ENCODE data around the gene COL6A6. TPM values are rescaled to one million over a fixed set of nuclear protein-coding genes. Genes with fewer than 3 reads are reported as not detected.

The COL6A6 gene
- total and polyA plus RNA-seq, 10 donors, result 0.24 to 6.5 (median 0.94) TPM; not detected in 1

GRCh38 chr3:130509008-130509407 is 8.0 kb upstream of the COL6A6 start:
- DNase-seq, result no peak
- WGBS, 5 donors, result 52 to 68% (median 56%) methylated on average over 6 of the region's 6 CpGs
- Histone ChIP-seq H3K4me1 (no peaks in the 10 kb centered on the region), H3K36me3 (no peaks in the 10 kb centered on the region), H3K9me3 (no peaks in the 10 kb centered on the region), H3K27me3 (replicated peaks in 1 of 7) (peaks cover 0 to 6% (median 0%) of the 10 kb centered on the region in 7 donors), H3K4me3 (no peak overlapping the region), H3K27ac (no peak overlapping the region)
- intact Hi-C loops (cut with DNase I; ENCODE audit: low total_unique reads), result no loop called here
- no peak for TF ChIP-seq POLR2AphosphoS5 (IDR thresholded peaks at IDR 0.05)
- no peak for TF ChIP-seq POLR2A (IDR thresholded peaks at IDR 0.05)
- TF ChIP-seq, protein P1, sequence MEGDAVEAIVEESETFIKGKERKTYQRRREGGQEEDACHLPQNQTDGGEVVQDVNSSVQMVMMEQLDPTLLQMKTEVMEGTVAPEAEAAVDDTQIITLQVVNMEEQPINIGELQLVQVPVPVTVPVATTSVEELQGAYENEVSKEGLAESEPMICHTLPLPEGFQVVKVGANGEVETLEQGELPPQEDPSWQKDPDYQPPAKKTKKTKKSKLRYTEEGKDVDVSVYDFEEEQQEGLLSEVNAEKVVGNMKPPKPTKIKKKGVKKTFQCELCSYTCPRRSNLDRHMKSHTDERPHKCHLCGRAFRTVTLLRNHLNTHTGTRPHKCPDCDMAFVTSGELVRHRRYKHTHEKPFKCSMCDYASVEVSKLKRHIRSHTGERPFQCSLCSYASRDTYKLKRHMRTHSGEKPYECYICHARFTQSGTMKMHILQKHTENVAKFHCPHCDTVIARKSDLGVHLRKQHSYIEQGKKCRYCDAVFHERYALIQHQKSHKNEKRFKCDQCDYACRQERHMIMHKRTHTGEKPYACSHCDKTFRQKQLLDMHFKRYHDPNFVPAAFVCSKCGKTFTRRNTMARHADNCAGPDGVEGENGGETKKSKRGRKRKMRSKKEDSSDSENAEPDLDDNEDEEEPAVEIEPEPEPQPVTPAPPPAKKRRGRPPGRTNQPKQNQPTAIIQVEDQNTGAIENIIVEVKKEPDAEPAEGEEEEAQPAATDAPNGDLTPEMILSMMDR (IDR thresholded peaks at IDR 0.05 in 8 of 11, conservative IDR thresholded peaks at IDR 0.05 in 3 of 11), result no peak

- Histone ChIP-seq H3K27me3 (replicated peaks in 1 of 7) (peaks cover 0 to 49% (median 23%) of the 10 kb centered on the region in 7 donors), H3K9me3 (no peaks in the 10 kb centered on the region), H3K4me3 (no peak overlapping the region), H3K27ac (no peak overlapping the region), H3K36me3 (no peaks in the 10 kb centered on the region), H3K4me1 (peaks cover 0 to 11% (median 3%) of the 10 kb centered on the region in 6 donors)
- TF ChIP-seq, protein P1 (IDR thresholded peaks at IDR 0.05 in 8 of 11, conservative IDR thresholded peaks at IDR 0.05 in 3 of 11), result no peak
- no peak for TF ChIP-seq POLR2A (IDR thresholded peaks at IDR 0.05)
- no peak for TF ChIP-seq POLR2AphosphoS5 (IDR thresholded peaks at IDR 0.05)
- intact Hi-C loops (cut with DNase I; ENCODE audit: low total_unique reads), result no loop called here
- DNase-seq, result no peak
- WGBS, 5 donors, result 45 to 75% (median 64%) methylated on average over 1 of the region's 1 CpG
Measured at GRCh38 chr3:130514681-130515080, 2.3 kb upstream of the COL6A6 start.

DNA sequence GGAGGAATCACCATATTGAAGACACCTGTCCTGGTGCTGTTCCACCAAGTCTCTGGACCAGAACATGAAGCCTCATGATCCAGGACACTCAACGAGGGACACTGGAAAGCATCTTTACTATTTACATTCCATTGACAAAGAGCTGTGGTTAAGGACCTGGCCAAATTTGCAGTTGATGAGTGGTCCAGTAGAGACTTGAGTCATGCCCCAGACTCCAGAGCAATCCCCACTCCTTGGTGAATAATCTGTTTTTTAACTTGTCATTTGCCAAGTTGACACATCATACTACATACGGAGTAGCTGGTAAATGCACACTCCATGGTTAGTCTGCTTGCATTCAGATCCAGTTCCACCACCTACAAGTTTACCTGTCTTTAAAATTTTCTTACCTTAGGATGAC is 1.2 kb upstream of the COL6A6 start:
- H3K4me1 ChIP-seq, result peaks cover 0 to 11% (median 3%) of the 10 kb centered on the region in 6 donors
- TF ChIP-seq POLR2A (IDR thresholded peaks at IDR 0.05), result no peak
- TF ChIP-seq POLR2AphosphoS5 (IDR thresholded peaks at IDR 0.05), result no peak
- TF ChIP-seq, protein P1 (IDR thresholded peaks at IDR 0.05 in 8 of 11, conservative IDR thresholded peaks at IDR 0.05 in 3 of 11), result no peak
- H3K27ac ChIP-seq, result no peak overlapping the region
- intact Hi-C loops (cut with DNase I; ENCODE audit: low total_unique reads), result no loop called here
- no peak for DNase-seq
- H3K4me3 ChIP-seq, result no peak overlapping the region
- no peaks in the 10 kb centered on the region for H3K9me3 ChIP-seq
- H3K27me3 ChIP-seq (replicated peaks in 1 of 7), result peaks cover 0 to 56% (median 23%) of the 10 kb centered on the region in 7 donors
- WGBS, 5 donors, result 71 to 93% (median 83%) methylated on average over 2 of the region's 2 CpGs
- H3K36me3 ChIP-seq, result no peaks in the 10 kb centered on the region

GRCh38 chr3:130517602-130518001 is 625 bp downstream of the COL6A6 start:
- no peaks in the 10 kb centered on the region for H3K9me3 ChIP-seq
- H3K27me3 ChIP-seq (replicated peaks in 1 of 7), result peaks cover 0 to 61% (median 23%) of the 10 kb centered on the region in 7 donors
- H3K4me3 ChIP-seq, result no peak overlapping the region
- WGBS, 5 donors, result 23 to 37% (median 32%) methylated on average over 11 of the region's 11 CpGs
- DNase-seq, result no peak
- H3K27ac ChIP-seq, result no peak overlapping the region
- intact Hi-C loops (cut with DNase I; ENCODE audit: low total_unique reads), result no loop called here
- H3K36me3 ChIP-seq, result no peaks in the 10 kb centered on the region
- TF ChIP-seq, protein P1 (IDR thresholded peaks at IDR 0.05 in 8 of 11, conservative IDR thresholded peaks at IDR 0.05 in 3 of 11), result no peak
- TF ChIP-seq POLR2A (IDR thresholded peaks at IDR 0.05), result no peak
- TF ChIP-seq POLR2AphosphoS5 (IDR thresholded peaks at IDR 0.05), result no peak
- H3K4me1 ChIP-seq, result peaks cover 0 to 11% (median 3%) of the 10 kb centered on the region in 6 donors

Measured in spleen (tissue), 11 donors.